ENCODE data around the gene SDCBP2. TPM values are rescaled to one million over a fixed set of nuclear protein-coding genes. Genes with fewer than 3 reads are reported as not detected.

The SDCBP2 gene
- total and polyA plus RNA-seq, 2 donors (not counting 1 experiment from before 2014, with no cell fraction given): 1.2 to 1.3 TPM

GRCh38 chr20:1274485-1275311, 54.2 kb downstream of the SDCBP2 start:
- POLR2A ChIA-PET: no interaction called here

More at GRCh38 chr20:1274485-1275311, 54.2 kb downstream of the SDCBP2 start:
- no peaks in the 10 kb centered on the region for H3K4me1 ChIP-seq (ENCODE audit: control insufficient read depth in 2 of 2, insufficient read depth in 2 of 2, low read length in 2 of 2)
- no peaks in the 10 kb centered on the region for H3K36me3 ChIP-seq (replicated peaks in 1 of 2; ENCODE audit: control extremely low read depth in 1 of 2, control insufficient read depth in 1 of 2, extremely low read depth in 1 of 2, insufficient read depth in 2 of 2, low read length in 1 of 2)
- no peak overlapping the region for H2AFZ ChIP-seq (ENCODE audit: insufficient read depth, low read depth, low read length, poor library complexity, severe bottlenecking)
- no peaks in the 10 kb centered on the region for H4K20me1 ChIP-seq (ENCODE audit: control insufficient read depth, insufficient read depth, low read length, poor library complexity, severe bottlenecking)
- H3K4me3 ChIP-seq (ENCODE audit: control extremely low read depth in 1 of 5, extremely low read depth in 1 of 5, insufficient read depth in 1 of 5, low read depth in 2 of 5, low read length in 4 of 5): no peak overlapping the region
- intact Hi-C loops (cut with micrococcal nuclease): no loop called here
- no peaks in the 10 kb centered on the region for H3K79me2 ChIP-seq (ENCODE audit: control insufficient read depth, insufficient read depth, low read length)
- Mint-ChIP-seq H3K4me1 (peaks cover 3% of the 10 kb centered on the region), H3K4me3 (no peak overlapping the region), H3K27me3 (no peaks in the 10 kb centered on the region), H3K27ac (no peak overlapping the region), H3K9me3 (ENCODE audit: insufficient read depth) (no peaks in the 10 kb centered on the region)
- H3K9ac ChIP-seq (ENCODE audit: low read length): no peak overlapping the region
- H3K27me3 ChIP-seq (replicated peaks in 1 of 4; ENCODE audit: control extremely low read depth in 1 of 4, control insufficient read depth in 3 of 4, insufficient read depth in 4 of 4, low read length in 3 of 4): no peaks in the 10 kb centered on the region
- H3K4me2 ChIP-seq (replicated peaks; ENCODE audit: low read depth, low read length, poor library complexity, severe bottlenecking): no peak overlapping the region
- CTCF ChIA-PET: no interaction called here
- 94% methylated on average over 11 of the region's 14 CpGs for WGBS (ENCODE audit: insufficient coverage)
- no peak for DNase-seq
- H3K9me3 ChIP-seq (ENCODE audit: control extremely low read depth in 1 of 3, control insufficient read depth in 2 of 3, insufficient read depth in 1 of 3, low read length in 2 of 3): no peaks in the 10 kb centered on the region
- no peak for TF ChIP-seq EZH2 (IDR thresholded peaks at IDR 0.05; ENCODE audit: borderline replicate concordance, insufficient read depth, low read depth, low read length, poor library complexity, severe bottlenecking)
- no peak for TF ChIP-seq CTCF (IDR thresholded peaks at IDR 0.05)
- no peak overlapping the region for H3K27ac ChIP-seq (ENCODE audit: low read length in 2 of 2)
- ATAC-seq (ENCODE audit: low read depth): no peak
